Smooth muscle cell (in vitro differentiated cells): ENCODE measurements around the gene C1orf21. TPM values are rescaled to one million over a fixed set of nuclear protein-coding genes. Genes with fewer than 3 reads are reported as not detected.

Source experiments
- DNase-seq: peaks from one replicate; lab custom pipeline; 2025; ENCODE audit not compliant: unreplicated experiment; lab: John Stamatoyannopoulos, UW
- H2AFZ ChIP-seq: fragments of 200-600 bp; sonication (generic); 2 replicates; pipeline ENCODE4 v1.6.0; 2016; ENCODE audit warnings: antibody characterized with exemption, low read depth, mild to moderate bottlenecking
- H3F3A ChIP-seq: fragments of 200-600 bp; sonication (generic); 2 replicates; pipeline ENCODE4 v1.6.0; 2017; ENCODE audit warnings: antibody characterized with exemption, low read depth
- H3K27ac ChIP-seq: fragments of 200-600 bp; sonication (generic); 2 replicates; pipeline ENCODE4 v1.5.1; 2016; ENCODE audit warnings: low read depth, mild to moderate bottlenecking
- H3K27me3 ChIP-seq: fragments of 200-600 bp; sonication (generic); 2 replicates; pipeline ENCODE4 v1.6.1; 2016; ENCODE audit warnings: low read depth, mild to moderate bottlenecking
- H3K36me3 ChIP-seq: fragments of 200-600 bp; sonication (generic); 2 replicates; pipeline ENCODE4 v1.5.1; 2016; ENCODE audit warnings: low read depth
- H3K4me1 ChIP-seq: fragments of 200-600 bp; sonication (generic); 2 replicates; pipeline ENCODE4 v1.5.1; 2016; ENCODE audit warnings: low read depth
- H3K4me2 ChIP-seq: fragments of 200-600 bp; sonication (generic); 2 replicates; pipeline ENCODE4 v1.6.0; 2016; ENCODE audit warnings: mild to moderate bottlenecking
- H3K4me3 ChIP-seq: fragments of 200-600 bp; sonication (generic); 2 replicates; pipeline ENCODE4 v1.5.1; 2016; ENCODE audit warnings: mild to moderate bottlenecking
- H3K79me2 ChIP-seq: fragments of 200-600 bp; sonication (generic); 2 replicates; pipeline ENCODE4 v1.6.0; 2016; ENCODE audit warnings: low read depth, mild to moderate bottlenecking
- H3K9ac ChIP-seq: fragments of 200-600 bp; sonication (generic); 2 replicates; pipeline ENCODE4 v1.6.0; 2016; ENCODE audit warnings: low read depth
- H3K9me3 ChIP-seq: fragments of 200-600 bp; sonication (generic); replicated peaks from 2 replicates; pipeline ENCODE4 v1.5.1; 2016; ENCODE audit warnings: low read depth
- H4K20me1 ChIP-seq: fragments of 200-600 bp; sonication (generic); 2 replicates; pipeline ENCODE4 v1.6.0; 2016; ENCODE audit warnings: low read depth
- CTCF ChIP-seq: fragments of 200-600 bp; sonication (generic); IDR thresholded peaks from 2 replicates; pipeline ENCODE4 v1.5.1; 2017; ENCODE audit warnings: borderline replicate concordance, mild to moderate bottlenecking, antibody characterized with exemption; ENCODE audit not compliant: insufficient read depth, poor library complexity, severe bottlenecking
- WGBS: methylation state at CpG from one replicate; pipeline ENCODE4 v1.1.7; 2016; ENCODE audit warnings: low lambda C conversion rate; 5-methylcytosine and 5-hydroxymethylcytosine counted together
- polyA plus RNA-seq: library from polyadenylated mRNA; unstranded; fragments of >200 nt; fragmentation: Nextera tagmentation; extraction: Ambion mirVana; gene quantifications from 2 replicates; pipeline ENCODE4 v1.2.1, GENCODE V29; 2016
- total RNA-seq: library from RNA; depleted of rRNA; stranded (reverse); fragments of >200 nt; gene quantifications from 2 replicates; pipeline ENCODE4 v1.2.3, GENCODE V29; 2014

C1orf21 gene
- total and polyA plus RNA-seq, 2 experiments from 2014 or later = 24.2 to 39.4 TPM

- Histone ChIP-seq H3F3A (peaks cover 3% of the 10 kb centered on the region), H4K20me1 (no peaks in the 10 kb centered on the region), H3K79me2 (no peaks in the 10 kb centered on the region), H2AFZ (no peak overlapping the region), H3K27ac (no peak overlapping the region), H3K9ac (no peak overlapping the region), H3K4me1 (no peaks in the 10 kb centered on the region), H3K4me3 (no peak overlapping the region), H3K4me2 (no peak overlapping the region), H3K36me3 (no peaks in the 10 kb centered on the region), H3K27me3 (no peaks in the 10 kb centered on the region), H3K9me3 (no peaks in the 10 kb centered on the region)
- TF ChIP-seq CTCF = no peak
- DNase-seq = no peak
- WGBS = 96% methylated on average over 2 of the region's 2 CpGs
Observed at GRCh38 chr1:184530226-184530625, 143.4 kb downstream of the C1orf21 start.

GRCh38 chr1:184531296-184531695 lies 144.5 kb downstream of the C1orf21 start:
- Histone ChIP-seq H4K20me1 (no peaks in the 10 kb centered on the region), H3K79me2 (no peaks in the 10 kb centered on the region), H3K27ac (no peak overlapping the region), H3K27me3 (no peaks in the 10 kb centered on the region), H3K36me3 (no peaks in the 10 kb centered on the region), H3K4me2 (no peak overlapping the region), H3K9ac (no peak overlapping the region), H3K4me1 (no peaks in the 10 kb centered on the region), H3K4me3 (no peak overlapping the region), H2AFZ (no peak overlapping the region), H3F3A (peaks cover 3% of the 10 kb centered on the region), H3K9me3 (no peaks in the 10 kb centered on the region)
- WGBS = 96% methylated on average over 1 of the region's 1 CpG
- DNase-seq = no peak
- TF ChIP-seq CTCF = no peak

- no peak overlapping the region for H3K4me3 ChIP-seq
- no peak for DNase-seq
- peaks cover 3% of the 10 kb centered on the region for H3F3A ChIP-seq
- no peaks in the 10 kb centered on the region for H4K20me1 ChIP-seq
- H3K79me2 ChIP-seq = no peaks in the 10 kb centered on the region
- H3K4me1 ChIP-seq = no peaks in the 10 kb centered on the region
- WGBS = 80% methylated on average over 2 of the region's 2 CpGs
- no peaks in the 10 kb centered on the region for H3K9me3 ChIP-seq
- no peak overlapping the region for H3K9ac ChIP-seq
- no peak overlapping the region for H3K27ac ChIP-seq
- no peak overlapping the region for H2AFZ ChIP-seq
- H3K4me2 ChIP-seq = no peak overlapping the region
- no peak for TF ChIP-seq CTCF
- no peaks in the 10 kb centered on the region for H3K27me3 ChIP-seq
- H3K36me3 ChIP-seq = no peaks in the 10 kb centered on the region
Observed at GRCh38 chr1:184532199-184532598, 145.4 kb downstream of the C1orf21 start.

- H3K36me3 ChIP-seq = no peaks in the 10 kb centered on the region
- no peak overlapping the region for H3K9ac ChIP-seq
- no peaks in the 10 kb centered on the region for H3K79me2 ChIP-seq
- TF ChIP-seq CTCF = no peak
- DNase-seq = no peak
- WGBS = 94% methylated on average over 2 of the region's 2 CpGs
- H3F3A ChIP-seq = peaks cover 3% of the 10 kb centered on the region
- no peak overlapping the region for H3K4me3 ChIP-seq
- no peak overlapping the region for H2AFZ ChIP-seq
- no peaks in the 10 kb centered on the region for H3K9me3 ChIP-seq
- no peaks in the 10 kb centered on the region for H3K4me1 ChIP-seq
- no peak overlapping the region for H3K27ac ChIP-seq
- no peak overlapping the region for H3K4me2 ChIP-seq
- H3K27me3 ChIP-seq = no peaks in the 10 kb centered on the region
- no peaks in the 10 kb centered on the region for H4K20me1 ChIP-seq
Observed at GRCh38 chr1:184533049-184533448, 146.2 kb downstream of the C1orf21 start.
